ENCODE measurements around the gene TWIST2.

The TWIST2 gene

GRCh38 chr2:238857959-238858358 is 10.1 kb downstream of the TWIST2 start:
- no peak for DNase-seq

DNA sequence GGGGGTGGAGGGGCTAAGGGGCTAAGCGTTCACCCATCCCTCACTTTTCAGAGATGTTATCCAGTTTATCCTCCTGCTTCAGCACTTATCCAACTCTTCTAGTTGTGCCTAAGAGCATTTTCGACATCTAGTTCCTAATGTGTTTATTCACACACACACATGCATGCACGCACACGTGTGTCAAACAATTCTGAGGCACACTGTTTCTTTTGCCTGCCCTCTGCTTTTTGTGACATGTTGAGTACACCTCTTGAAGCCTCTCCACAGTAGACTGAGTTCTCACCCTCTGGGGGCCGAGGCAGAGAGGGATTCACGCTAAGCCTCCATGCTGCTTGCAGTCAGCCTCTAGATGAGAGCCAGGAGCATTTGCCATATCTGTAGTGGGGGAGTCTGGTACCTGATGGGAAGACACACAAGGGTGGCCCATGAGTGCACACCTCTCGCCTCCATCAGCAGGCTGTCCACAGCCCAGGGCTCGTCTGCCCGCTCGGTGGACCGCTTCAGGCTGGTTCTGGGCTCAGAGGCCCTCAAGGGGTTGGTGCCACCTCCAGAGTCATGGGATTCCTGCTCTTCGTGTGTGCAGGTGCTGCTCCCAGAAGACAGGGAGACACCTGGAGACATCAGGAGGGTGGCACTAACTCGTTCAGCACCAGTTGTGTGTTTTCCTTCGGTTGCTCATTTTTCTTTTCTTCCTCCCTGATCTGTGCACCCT is 11.9 kb downstream of the TWIST2 start:
- no peak for DNase-seq

GRCh38 chr2:238861013-238861730 is 13.3 kb downstream of the TWIST2 start:
- no peak for DNase-seq

GRCh38 chr2:238861766-238862315 is 14.0 kb downstream of the TWIST2 start:
- no peak for DNase-seq

GRCh38 chr2:238862701-238863100 is 14.8 kb downstream of the TWIST2 start:
- DNase-seq, result no peak

DNA sequence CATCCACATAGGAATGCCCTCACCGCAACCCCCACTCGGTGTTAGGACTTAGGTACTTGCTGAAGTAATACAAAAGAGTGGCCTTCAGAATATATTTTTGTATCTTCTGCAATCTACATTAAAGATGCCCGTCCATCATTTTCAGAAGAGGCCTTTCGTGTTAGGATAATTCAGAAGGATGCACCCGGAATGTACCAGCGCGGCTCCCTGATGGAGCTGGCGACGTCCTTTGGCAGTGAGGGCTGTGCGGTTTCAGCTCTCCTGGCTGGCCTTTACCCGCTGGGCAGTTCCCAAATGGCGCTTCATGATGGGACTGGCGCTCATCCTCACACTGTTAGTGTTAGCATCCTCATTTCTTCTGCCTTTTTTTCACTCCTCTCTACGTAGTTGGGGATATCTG is 15.3 kb downstream of the TWIST2 start:
- no peak for DNase-seq

- no peak for DNase-seq
Observed at GRCh38 chr2:238863749-238864206, 15.9 kb downstream of the TWIST2 start.

DNA sequence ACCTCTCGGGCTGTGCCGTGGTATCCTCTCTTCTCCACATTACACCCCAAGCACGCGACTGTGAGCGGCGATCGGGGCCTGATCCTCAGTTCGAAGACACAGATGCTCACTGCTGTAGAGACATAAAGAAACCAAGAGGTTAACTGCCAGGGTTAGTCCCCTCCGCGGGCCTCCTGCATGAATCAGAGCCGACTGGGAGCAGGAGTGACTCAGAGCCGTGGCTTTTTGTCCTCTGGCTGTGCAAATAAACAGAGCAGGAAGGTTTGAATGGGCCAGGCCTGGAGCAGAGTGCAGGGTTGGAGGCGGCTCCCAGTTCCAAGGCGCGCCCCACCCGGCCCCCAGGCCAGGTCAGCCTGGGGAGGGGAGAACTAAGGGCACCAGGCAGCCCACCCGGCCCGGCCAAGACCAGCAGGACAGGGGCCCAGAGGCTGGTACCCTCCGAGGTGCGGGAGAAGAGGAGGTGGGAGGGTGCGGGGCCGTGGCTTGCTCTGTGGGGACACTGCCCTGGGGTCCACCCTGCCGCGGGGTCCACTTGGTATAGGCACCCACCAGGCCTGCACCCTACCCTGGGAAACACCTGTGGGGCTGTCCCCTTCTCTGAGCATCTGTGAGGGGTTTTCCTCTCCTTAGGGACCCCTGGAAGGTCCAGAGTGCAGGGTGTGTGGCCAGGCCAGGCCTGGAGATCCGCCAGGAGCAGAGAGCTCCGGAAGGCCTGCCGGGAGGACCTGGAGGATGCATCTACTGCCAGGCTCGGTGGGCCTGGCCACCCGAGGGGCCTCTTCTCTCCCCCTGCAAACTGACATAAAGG is 16.5 kb downstream of the TWIST2 start:
- no peak for DNase-seq

DNA sequence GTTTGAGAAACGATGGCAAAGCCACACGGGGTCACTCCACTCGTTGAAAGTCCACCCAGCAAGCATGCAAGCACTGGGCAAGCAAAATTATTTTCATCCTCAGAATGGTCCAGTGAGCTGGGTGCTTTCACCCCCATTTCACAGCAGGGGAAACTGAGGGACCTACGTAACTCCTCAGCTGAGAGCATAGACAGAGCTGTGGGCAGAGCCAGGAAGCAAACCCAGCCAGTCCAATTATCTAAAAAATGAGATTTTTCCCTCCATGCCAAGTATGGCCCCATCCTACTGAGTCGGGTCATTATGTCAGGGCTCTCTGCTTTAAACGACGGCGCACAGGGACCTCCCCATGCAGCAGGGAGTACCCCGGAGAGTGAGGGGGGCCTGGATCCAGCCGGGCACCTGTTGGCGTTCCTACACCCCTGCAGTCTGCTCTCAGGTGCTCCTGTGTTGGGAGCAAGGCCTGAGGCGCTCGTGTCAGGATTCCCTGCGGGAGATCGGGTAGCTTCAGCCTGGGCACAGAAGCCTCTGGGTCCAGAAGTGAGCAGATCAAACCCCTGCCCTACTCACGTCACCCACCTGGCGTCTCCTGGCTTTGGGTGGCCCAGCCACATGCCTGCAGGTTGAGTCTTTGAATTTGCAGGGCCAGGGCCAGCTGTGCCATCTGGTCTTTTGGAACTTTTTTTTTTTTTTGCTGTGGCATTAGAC is 17.3 kb downstream of the TWIST2 start:
- DNase-seq, result no peak

- DNase-seq, result no peak
Observed at GRCh38 chr2:238865744-238866355, 18.0 kb downstream of the TWIST2 start.

- DNase-seq, result no peak
Observed at GRCh38 chr2:238866656-238867277, 18.9 kb downstream of the TWIST2 start.

- no peak for DNase-seq
Observed at GRCh38 chr2:238868067-238868524, 20.2 kb downstream of the TWIST2 start.

DNA sequence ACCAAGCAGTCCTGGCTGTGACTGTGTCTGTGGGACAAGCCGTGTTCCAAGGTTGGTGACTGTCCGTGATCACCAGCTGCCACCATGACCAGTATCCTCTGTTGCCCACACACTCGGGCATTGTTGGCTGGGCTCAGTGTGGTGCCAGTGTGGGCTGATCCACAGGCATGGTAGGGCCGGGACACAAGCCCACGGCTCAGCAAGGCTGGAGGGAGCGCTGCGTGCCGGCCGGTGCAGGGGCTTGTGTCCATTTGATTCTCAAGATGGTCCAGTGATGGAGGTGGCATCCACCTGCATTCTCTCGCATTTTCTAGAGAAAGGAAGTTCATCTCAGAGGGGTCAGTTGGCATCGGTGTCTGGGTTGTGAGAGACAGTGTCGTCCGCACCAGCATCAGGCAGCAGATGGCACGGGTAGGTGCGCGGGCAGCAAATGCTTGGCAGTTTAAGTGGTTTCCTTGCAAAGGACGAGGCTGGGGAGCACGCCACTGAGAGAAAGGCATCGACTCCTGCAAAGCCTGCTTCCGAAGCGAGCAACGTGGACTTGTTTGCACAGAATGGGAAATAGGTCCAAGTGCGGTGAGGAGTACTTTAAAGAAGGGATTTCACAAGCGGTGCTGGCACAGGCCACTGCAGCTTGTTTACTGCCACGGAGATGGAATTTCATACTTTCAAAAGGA is 20.9 kb downstream of the TWIST2 start:
- DNase-seq, result no peak

DNA sequence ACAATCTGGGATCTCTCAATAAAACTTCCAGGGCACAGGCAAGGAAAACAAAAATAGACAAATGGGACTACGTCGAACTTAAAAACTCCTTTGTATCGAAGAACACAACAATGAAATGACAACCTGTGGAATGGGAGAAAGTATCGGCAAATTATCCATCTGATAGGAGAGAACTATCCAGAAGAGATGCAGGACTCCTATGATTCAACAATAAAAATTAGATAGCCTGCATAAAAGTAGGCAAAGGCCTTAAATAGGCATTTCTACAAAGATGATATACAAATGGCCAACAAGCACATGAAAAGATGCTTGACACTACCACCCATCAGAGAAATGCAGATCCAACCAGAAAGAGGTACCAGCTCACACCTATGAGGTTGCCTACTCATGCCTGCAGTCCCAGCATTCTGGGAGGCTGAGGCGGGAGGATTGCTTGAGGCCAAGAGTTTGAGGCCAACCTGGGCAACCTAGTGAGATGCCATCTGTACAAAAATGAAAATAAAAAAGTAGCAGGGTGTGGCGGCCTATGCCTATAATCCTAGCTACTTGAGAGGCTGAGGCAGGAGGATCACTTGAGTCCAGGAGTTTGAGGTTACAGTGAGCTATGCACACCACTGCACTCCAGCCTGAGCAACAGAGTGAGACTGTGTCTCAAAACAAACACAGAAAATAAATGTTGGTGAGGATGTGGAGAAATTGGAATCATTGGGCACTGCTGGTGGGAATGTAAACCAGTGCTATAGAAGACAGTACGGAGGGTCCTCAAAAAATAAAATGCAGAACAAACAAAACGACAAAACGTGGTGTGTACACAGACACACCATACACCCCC is 21.6 kb downstream of the TWIST2 start:
- DNase-seq, result no peak

GRCh38 chr2:238870261-238870660 is 22.4 kb downstream of the TWIST2 start:
- no peak for DNase-seq

- DNase-seq, result no peak
Observed at GRCh38 chr2:238872026-238872425, 24.1 kb downstream of the TWIST2 start.

DNA sequence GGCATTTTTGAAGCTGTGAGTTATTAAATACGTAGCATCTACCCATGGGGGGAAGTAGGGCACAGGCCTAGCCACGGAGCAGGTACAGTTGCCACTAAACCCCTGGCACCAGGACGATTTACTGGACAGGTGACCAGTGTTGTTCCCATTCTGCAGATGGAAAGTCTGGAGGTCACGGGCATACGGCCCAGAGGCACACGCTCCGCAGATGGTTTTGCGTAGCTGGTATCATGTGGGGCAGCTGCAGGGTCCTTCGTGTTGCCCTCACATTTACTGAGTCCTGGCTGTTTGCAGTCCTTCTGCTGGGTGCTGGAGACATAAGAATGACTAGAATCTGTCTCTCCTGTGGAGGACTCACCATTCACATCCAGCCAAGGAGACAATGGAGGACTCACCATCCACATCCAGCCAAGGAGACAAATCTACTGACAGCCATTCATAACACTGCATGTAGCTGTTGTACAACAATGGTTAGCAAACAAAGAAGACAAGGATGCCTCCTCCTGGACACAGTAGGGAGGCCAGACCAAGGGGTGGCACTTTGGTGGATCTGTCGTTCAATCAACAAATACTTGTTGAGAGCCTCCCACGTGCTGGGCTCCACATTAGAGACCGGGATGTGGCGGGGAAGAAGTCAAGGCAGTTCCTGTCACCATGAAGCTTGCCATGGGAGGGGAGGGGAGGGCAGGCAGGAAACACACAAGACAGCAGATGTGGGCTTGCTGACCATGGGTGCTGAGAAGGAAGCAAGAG is 24.9 kb downstream of the TWIST2 start:
- no peak for DNase-seq

GRCh38 chr2:238873381-238873801 is 25.5 kb downstream of the TWIST2 start:
- no peak for DNase-seq

DNA sequence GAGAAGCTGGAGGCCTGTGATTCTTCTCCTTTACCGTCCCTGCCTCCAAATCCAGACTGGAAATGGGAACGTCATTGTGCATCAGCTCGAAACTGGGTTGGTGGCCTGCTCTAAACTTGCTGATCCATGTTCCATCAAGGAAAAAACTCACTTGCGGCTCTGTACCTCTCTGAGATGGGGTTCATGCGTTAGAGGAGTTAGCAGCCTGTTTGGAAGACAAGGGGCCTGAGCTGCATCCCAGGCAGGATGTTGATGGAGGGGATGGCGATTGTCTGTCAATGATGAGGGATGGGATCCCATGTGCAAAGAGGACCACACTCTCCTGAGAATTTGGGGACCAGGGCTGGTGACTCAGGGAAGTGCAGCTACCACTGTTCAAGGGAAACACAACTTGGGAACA is 26.0 kb downstream of the TWIST2 start:
- DNase-seq, result no peak
